Right lobe of liver (tissue), 4 donors: ENCODE results near the gene ISL2.

Experiments used
- CTCF ChIP-seq, 4 donors: fragments of 200-600 bp in 3 of 4; fragments of 450-650 bp in 1 of 4; IDR thresholded peaks; one replicate each; pipeline versions ENCODE4 v1.5.1 to v1.8.0; 2016 to 2022; ENCODE audit warnings: antibody characterized with exemption in 4 of 4, mild to moderate bottlenecking in 2 of 4
- POLR2A ChIP-seq: fragments of 450-650 bp; IDR thresholded peaks from one replicate; pipeline ENCODE4 v1.6.1; 2017; ENCODE audit warnings: antibody characterized with exemption, mild to moderate bottlenecking
- donor health status: DM: no; HTN: no; CAD: no.
- donor health status: DM: no; HTN: no; CAD: no.
- donor health status: DM: no; HTN: yes; CAD: no.

GRCh38 chr15:76338486-76339304 lies 2.1 kb downstream of the ISL2 start:
- no peak for TF ChIP-seq CTCF (IDR thresholded peaks at IDR 0.05)
- no peak for TF ChIP-seq POLR2A
